NAMALWA (cell line): Measurements from ENCODE around the gene GNPDA2.

Source experiments
- DNase-seq: peaks from one replicate; pipeline ENCODE4 v3.0.0-alpha.2; 2015; ENCODE audit warnings: low spot score

The GNPDA2 gene

GRCh38 chr4:44678094-44679041, 48.0 kb downstream of the GNPDA2 start, which contains the start of gene GUF1:
Gene GUF1, plus strand, starts transcription at chr4:44678420. Its CDS starts 203 bp downstream, at chr4:44678623.
- peak; percentile 95 for DNase-seq

GRCh38 chr4:44675366-44675765, 51.0 kb downstream of the GNPDA2 start:
- DNase-seq = no peak

GRCh38 chr4:44674471-44674870, 51.9 kb downstream of the GNPDA2 start:
- peak; percentile 22 for DNase-seq

GRCh38 chr4:44671636-44672035, 54.7 kb downstream of the GNPDA2 start:
- no peak for DNase-seq

- no peak for DNase-seq
Observed at GRCh38 chr4:44670506-44671199, 55.7 kb downstream of the GNPDA2 start.

GRCh38 chr4:44668526-44668925, 57.8 kb downstream of the GNPDA2 start:
- DNase-seq = no peak

- DNase-seq = no peak
Observed at GRCh38 chr4:44663539-44664263, 62.7 kb downstream of the GNPDA2 start.

GRCh38 chr4:44662623-44663005, 63.7 kb downstream of the GNPDA2 start:
- DNase-seq = no peak

GRCh38 chr4:44661940-44662622, 64.3 kb downstream of the GNPDA2 start:
- DNase-seq = no peak

- DNase-seq = no peak
Observed at GRCh38 chr4:44660396-44660795, 66.0 kb downstream of the GNPDA2 start.

- no peak for DNase-seq
Observed at GRCh38 chr4:44652002-44652401, 74.4 kb downstream of the GNPDA2 start.
